ENCODE data around the gene BACE1-AS.

The BACE1-AS gene

GRCh38 chr11:117327567-117328374, 36.6 kb downstream of the BACE1-AS start, which contains the start of gene CEP164:
Gene CEP164, plus strand, starts transcription at chr11:117327854. Its CDS starts 10,733 bp downstream, at chr11:117338587.
- peak; percentile 92 to 94 for DNase-seq

GRCh38 chr11:117328375-117329010, 37.3 kb downstream of the BACE1-AS start:
- DNase-seq: peak in 1 of 2 donors; percentile 44

- DNase-seq: no peak
Observed at GRCh38 chr11:117332843-117333242, 41.7 kb downstream of the BACE1-AS start.

DNA sequence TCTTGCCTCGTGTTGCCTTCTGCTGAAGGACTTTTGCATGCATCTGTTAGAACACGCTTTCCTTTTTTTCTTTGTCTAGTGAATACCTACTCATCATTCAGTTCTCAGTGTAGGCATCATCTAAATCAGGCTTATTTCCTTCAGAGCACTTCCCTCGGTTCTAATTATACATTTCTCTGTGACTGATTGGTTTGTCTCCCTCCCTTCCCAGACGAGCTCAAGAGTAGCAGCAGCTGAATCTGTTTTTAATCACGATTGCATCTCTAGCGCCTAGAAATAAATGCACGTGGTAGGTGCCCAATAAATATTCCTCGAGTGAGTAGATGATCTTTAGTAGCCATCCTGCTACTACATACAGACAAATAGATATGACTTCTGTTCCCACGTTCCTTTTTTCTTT, 42.8 kb downstream of the BACE1-AS start:
- peak in 1 of 2 donors; percentile 13 for DNase-seq

- no peak for DNase-seq
Observed at GRCh38 chr11:117334896-117335295, 43.8 kb downstream of the BACE1-AS start.

GRCh38 chr11:117335399-117335798, 44.3 kb downstream of the BACE1-AS start:
- DNase-seq: no peak

DNA sequence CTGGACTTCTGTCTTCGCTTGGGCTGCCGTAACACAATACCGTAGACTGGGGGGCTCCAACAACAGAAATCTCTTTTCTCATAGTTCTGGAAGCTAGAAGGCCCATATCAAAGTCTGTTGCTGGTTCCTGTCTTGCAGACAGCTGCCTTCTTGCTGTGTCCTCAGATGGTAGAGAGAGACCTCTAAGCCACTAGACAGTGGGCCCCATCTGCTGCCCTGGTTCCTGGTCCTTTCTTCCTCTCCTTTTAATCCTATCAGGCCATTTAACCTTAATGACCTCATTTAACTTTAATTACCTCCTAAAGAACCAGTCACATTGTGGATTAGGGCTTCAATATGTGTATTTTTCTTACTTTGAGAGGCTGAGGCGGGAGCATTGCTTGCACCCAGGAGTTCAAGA, 45.9 kb downstream of the BACE1-AS start:
- no peak for DNase-seq

Measured in hippocampal formation (tissue), 2 donors.